ENCODE results near the gene CTXND2.
"Not testable (repeated sequence)": the region's sequence is repeated elsewhere in the genome, so short reads cannot be mapped to it uniquely, and the experiment has no call there.

The CTXND2 gene

GRCh38 chr1:150887018-150887417, at the start of gene CTXND2:
CTXND2 (plus strand) TSS chr1:150887136; CDS start chr1:150912315, 25,179 bp downstream.
- DNase-seq = no peak

- not testable (repeated sequence) for DNase-seq
These were observed 46.1 kb upstream of the CTXND2 start for GRCh38 chr1:150840850-150841249.

GRCh38 chr1:150841626-150842025, 45.3 kb upstream of the CTXND2 start:
- DNase-seq = no peak

- DNase-seq = no peak
These were observed 44.6 kb upstream of the CTXND2 start for GRCh38 chr1:150842343-150842742.

- DNase-seq = no peak
These were observed 44.0 kb upstream of the CTXND2 start for GRCh38 chr1:150842964-150843363.

GRCh38 chr1:150843474-150843873, 43.5 kb upstream of the CTXND2 start:
- no peak for DNase-seq

GRCh38 chr1:150846473-150847146, 40.3 kb upstream of the CTXND2 start:
- no peak for DNase-seq

- DNase-seq = not testable (repeated sequence)
These were observed 36.1 kb upstream of the CTXND2 start for GRCh38 chr1:150850801-150851362.

GRCh38 chr1:150852734-150853133, 34.2 kb upstream of the CTXND2 start:
- DNase-seq = not testable (repeated sequence)

GRCh38 chr1:150863724-150864123, 23.2 kb upstream of the CTXND2 start:
- DNase-seq = no peak

- not testable (repeated sequence) for DNase-seq
These were observed 22.7 kb upstream of the CTXND2 start for GRCh38 chr1:150864200-150864599.

- no peak for DNase-seq
These were observed 17.3 kb upstream of the CTXND2 start for GRCh38 chr1:150869683-150870082.

GRCh38 chr1:150872572-150872971, 14.4 kb upstream of the CTXND2 start:
- DNase-seq = no peak

- DNase-seq = no peak
These were observed 13.4 kb upstream of the CTXND2 start for GRCh38 chr1:150873521-150873920.

GRCh38 chr1:150874455-150875196, 12.3 kb upstream of the CTXND2 start:
- no peak for DNase-seq

- no peak for DNase-seq
These were observed 11.5 kb upstream of the CTXND2 start for GRCh38 chr1:150875197-150876118.

- DNase-seq = no peak
These were observed 10.8 kb upstream of the CTXND2 start for GRCh38 chr1:150876119-150876454.

- DNase-seq = not testable (repeated sequence)
These were observed 8.0 kb upstream of the CTXND2 start for GRCh38 chr1:150878931-150879330.

GRCh38 chr1:150881331-150882070, 5.4 kb upstream of the CTXND2 start:
- no peak for DNase-seq

- not testable (repeated sequence) for DNase-seq
These were observed 3.8 kb upstream of the CTXND2 start for GRCh38 chr1:150883121-150883520.

GRCh38 chr1:150888727-150889126, 1.8 kb downstream of the CTXND2 start:
- DNase-seq = no peak

- DNase-seq = no peak
These were observed 3.1 kb downstream of the CTXND2 start for GRCh38 chr1:150890033-150890416.
